GM18502 (cell line): Measurements from ENCODE around the gene ZNF700.
"Not testable (repeated sequence)": the region's sequence is repeated elsewhere in the genome, so short reads cannot be mapped to it uniquely, and the experiment has no call there.

ENCODE experiments used
- ATAC-seq: cut with Tn5 transposase; IDR thresholded peaks from one replicate; pipeline ENCODE4 v1.9.1; 2021; ENCODE audit warnings: mild to moderate bottlenecking; ENCODE audit not compliant: unreplicated experiment, poor library complexity

ZNF700 gene

GRCh38 chr19:11986754-11987153 lies 61.8 kb downstream of the ZNF700 start:
- no peak for ATAC-seq

GRCh38 chr19:11987405-11988281 lies 62.7 kb downstream of the ZNF700 start:
- ATAC-seq, result peak; percentile 90

DNA sequence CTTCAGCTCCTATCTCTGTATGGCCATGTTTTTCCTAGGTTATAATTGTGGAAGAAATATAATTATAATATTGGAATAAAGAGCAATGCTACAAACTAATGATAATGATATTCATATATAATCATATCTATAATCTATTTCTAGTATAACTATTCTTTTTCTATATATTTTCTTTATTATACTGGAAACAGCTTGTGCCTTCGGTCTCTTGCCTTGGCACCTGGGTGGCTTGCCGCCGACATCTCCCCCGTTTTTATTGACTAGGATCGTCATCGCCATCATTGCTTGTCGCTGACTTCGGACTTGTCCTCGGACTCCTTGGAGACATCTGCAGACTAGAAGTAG lies 64.2 kb downstream of the ZNF700 start:
- ATAC-seq, result no peak

DNA sequence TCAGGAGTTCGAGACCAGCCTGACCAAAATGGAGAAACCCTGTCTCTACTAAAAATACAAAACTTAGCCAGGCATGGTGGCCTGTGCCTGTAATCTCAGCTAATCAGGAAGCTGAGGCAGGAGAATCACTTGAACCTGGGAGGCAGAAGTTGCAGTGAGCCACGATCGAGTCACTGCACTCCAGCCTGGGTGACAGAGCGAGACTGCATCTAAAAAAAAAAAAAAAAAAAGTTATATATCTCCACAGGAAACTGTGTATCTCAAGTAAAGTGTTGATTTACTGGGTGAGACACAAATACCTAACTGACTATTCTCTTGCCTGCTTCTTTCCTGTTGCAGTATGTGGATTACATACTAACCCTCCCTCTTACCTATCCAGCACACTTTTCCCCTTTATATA lies 67.0 kb downstream of the ZNF700 start:
- ATAC-seq, result not testable (repeated sequence)

DNA sequence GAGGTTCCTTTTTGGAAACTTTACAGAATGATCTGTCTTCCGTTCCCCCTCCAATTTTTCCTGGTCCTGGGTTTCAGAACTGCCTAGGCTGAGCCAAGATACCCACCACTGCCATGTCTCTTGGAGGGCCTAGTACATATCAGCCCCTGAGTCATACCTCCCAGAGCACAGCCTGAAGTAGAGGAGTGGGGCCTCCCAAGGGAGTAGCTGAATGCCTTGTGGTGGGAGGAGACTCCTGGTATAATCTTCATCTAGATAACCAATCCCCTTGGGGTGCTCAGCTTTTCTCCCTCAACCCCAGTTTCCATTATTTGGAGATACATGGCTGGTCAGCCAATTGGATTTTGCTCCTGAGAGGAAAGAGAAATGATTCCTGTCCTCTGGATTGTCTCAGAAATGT lies 70.3 kb downstream of the ZNF700 start:
- no peak for ATAC-seq
